IPS DF 19.7 (cell line): Measurements from ENCODE around the gene FBL.

Source experiments
- DNase-seq: peaks from one replicate; pipeline ENCODE4 v3.0.0-alpha.2; 2013; ENCODE audit warnings: low read depth, low spot score

FBL gene

DNA sequence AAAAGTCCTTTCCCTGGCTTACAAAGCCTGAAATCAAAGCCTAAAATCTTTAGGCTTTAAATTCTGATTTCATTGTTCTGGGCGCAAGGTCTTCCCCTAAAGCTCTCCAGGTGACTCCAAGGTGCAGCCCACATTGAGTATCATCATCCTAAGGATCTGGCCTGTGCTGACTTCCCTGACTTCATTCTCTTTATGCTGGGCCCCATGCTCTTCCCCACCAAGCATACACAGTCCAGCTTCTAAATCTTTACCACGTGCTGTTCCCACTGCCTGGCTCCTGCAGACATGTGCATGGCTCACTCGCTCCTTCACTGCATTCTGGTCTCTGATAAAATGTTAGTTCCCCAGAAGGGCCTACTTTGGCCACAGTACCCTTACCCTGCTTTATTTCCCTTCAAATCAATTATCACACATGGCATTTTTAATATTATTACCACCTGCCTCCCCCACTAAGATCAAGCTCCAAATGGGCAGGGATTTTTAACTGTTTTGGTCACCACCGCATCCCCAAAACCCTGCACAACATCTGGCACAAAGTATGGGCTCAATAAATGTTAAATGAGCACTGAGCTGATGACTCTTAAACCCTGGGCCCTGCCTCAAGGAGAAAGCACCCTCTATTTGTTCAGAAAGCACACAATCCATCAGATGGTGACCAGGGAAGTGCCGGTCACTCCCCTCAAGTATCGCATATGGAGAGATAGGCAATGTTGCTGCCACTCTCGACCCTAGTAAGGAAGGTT is 3.3 kb downstream of the FBL start:
- DNase-seq, result no peak

DNA sequence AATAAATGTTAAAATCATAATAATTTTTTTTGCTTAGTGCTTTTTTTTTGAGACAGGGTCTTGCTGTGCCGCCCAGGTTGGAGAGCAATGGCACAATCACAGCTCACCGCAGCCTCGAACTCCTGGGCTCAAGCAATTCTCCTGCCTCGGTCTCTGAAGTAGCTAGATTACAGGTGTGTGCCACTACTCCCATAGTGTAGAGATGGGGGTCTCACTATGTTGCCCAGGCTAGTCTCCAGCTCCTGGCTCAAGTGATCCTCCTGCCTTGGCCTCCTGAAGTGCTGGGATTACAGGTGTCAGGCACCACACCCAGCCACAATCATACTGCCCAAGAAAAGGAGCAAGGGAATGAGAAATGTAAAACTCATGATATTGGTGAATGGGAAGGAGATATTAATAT is 5.1 kb downstream of the FBL start:
- DNase-seq, result no peak

DNA sequence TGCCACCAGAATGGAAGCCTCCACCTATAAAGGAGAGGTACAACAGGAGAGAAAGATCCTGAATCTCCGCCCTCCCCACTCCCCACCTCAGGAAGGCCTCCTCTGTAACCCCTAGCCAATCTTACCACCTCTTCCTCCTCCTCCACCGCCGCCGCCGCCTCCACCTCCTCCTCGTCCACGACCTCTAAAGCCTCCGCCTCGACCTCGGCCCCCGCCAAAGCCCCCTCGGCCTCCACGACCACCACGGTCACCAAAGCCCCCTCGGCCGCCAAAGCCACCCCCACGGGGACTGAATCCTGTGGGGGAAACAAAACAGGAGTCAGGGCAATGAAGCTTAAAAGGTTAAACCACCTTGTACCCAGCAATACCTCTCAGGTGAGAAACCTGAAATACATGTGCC is 5.7 kb downstream of the FBL start:
- DNase-seq, result no peak

DNA sequence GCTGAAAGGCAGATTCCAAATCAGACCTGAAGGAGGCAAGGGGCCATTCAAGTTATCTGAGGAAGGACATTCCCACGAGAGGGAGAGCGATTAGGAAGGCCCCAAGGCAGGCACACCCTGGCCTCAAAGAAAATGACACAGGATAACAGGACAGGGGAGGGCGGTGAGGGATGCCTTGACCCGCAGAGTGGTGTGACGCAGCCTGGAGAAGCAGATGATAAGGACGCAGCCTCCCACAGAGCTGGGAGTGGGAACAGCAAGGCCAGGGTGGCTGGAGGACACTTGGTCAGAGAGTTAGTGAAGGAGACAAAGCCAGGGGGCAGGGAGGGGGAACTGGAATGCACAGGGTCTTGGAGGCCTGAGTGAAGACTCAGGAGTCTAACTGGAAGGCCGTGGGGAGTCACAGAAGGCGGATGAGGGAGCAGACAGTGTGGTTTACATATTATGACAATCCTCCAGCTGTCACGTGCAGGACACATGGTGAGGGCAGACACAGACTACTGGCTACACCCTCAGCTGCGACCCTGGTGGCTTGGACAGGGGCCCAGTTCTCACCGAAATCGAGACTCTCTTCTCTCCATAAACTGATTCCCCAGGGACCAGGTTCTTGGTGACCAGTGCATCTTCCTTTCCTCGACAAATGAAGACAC is 6.4 kb downstream of the FBL start:
- no peak for DNase-seq

DNA sequence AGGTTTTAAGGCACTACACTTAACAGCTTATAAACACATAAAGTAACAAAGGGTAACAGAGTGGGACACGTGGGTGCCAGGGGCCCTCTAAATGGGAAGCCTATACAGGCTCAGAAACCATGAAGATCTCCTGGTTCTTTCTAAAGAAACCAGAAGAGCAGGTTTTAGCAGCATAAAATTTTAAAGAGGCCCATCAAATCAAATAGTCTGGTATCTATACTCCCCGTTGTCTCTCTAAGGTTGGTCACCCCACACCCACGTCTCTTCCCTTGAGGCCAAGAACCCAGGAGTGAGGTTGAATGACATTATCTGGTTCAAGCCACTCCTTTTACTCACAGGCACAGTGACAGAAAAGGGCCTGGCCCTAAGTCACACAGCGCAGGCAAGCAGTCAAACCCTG is 7.6 kb downstream of the FBL start:
- DNase-seq, result no peak

DNA sequence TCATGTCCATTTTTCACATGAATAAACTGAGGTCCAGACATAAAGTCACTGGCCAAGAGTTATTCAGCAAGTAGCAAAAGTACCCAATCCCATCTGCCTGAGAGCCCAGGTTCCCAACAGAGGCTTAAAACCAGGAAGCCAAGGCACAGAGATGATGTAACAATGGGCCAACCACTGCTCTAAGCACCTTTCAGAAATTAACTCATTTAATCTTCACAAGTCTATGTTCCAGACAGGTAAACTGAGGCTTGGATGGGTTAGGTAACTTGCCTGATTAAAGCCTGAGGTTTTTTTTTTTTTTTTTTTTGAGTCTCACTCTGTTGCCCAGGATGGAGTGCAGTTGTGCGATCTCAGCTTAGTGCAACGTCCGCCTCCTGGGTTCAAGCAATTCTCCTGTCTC is 8.2 kb downstream of the FBL start:
- no peak for DNase-seq

DNA sequence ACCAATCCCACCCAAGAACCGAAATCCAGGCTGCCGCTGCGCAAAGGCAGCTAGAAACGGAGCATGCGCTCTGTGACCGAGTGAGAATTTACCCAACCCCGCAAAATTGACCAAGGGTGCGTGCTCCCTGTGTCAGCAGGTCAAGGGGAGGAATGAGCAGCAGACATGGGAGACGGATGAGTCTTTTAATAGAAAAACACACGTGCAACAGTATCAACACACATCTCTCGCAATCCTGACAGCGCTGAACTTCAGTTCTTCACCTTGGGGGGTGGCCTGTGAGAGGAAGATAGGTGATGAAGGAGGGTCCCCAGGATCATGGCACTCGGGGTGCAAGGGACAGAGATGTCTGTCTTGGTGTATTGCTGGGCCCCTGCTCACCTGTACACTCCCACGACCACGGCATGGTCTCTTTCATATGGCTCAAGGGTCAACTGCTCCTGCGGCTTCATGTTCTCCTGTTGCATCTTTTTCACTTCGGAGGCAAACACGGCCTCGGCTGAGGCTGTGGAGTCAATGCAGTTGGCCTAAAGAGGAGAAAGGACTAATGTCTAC is 11.8 kb downstream of the FBL start:
- DNase-seq, result no peak

DNA sequence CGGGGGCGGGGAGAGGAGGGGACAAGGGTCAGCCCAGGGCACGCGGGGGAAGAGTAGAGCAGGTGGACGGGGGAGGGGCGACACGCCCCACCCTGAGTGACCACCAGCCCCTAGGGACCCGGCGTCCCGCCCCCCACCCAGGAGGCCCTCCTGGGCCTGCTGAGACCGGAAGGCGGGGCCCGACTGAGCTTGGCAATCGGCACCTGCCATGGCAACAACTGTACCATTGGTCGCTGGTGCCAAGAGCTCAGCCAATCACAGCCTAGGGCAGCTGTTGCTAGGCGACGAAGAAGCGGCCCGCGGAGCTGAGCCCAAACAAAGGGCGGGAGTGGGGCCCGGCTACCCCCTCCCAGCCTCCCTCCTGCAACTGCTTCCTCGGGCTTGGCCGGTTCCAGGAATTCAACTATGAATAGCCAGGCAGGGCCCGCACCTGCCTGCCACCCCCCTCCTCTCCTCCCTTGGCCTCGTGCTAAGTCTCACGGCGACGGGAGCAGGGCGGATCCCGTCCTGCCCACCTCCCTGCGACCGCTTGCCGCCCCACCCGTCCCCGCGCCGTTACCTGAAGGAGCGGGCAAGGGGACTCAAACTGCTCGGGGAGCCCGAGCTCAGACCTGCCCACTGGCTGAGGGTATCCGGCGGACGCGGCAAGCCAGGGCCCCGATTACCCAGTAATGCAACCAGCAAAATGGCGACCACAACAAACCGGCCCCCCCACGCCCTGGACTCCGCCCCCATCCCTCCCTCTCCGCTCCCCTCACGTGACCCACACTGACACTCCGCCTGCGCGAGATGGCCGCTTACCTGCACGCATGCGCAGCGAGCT is 12.5 kb downstream of the FBL start, which contains the start of gene DYRK1B:
Gene DYRK1B (minus strand): TSS at position 699 of the 823 bp plus-strand sequence. CDS start 2,295 bp downstream, outside the sequence.
- DNase-seq, result peak; percentile 87

DNA sequence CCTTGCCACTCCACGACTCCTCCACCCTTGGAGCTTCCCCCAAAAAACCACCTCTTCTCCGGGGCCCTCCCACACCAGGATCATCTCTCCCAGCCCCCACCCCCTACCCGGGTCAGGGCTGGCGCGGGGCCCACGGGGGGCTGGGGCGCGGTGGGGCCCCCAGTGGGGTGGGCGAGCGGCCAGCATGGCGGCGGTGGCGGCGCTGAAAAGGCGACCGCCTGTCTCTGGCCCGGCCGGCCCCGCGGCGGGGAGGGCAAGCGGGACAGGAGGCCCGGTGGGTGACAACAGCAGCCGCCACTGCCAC is 13.1 kb downstream of the FBL start:
- DNase-seq, result no peak

DNA sequence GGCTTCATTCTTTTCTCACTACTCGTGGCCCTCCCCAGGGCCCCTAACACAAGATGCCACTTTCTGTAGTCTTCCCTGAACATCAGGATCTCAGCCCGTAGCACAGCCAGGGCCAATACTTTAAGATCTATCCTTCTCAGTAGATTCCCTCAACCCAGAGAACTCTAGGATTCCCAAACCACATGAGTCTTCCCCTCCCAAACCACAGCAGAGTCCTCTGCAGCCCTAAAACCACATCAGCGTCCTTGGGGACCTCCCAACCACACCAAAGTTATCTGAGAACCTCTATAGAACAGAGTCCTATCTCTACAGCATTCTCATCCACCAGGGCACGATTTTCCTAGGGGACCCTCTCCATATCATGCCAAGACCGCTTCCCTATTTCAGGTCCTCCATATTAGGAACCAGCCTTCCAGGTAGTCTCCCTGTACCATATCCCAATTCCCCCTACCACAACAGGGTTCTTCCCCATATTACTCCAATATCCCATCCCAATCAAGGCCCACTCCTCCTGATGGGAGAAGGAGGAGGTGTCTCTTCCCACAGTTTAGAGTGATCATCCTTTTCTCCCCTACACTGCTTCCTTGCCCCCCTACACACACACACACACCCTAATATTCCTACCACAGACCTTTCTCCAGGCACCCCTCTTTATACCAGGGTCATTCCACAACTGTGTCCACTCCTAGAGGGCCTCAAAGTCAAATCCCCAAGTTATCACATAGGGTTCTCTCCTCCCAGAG is 13.7 kb downstream of the FBL start:
- no peak for DNase-seq

DNA sequence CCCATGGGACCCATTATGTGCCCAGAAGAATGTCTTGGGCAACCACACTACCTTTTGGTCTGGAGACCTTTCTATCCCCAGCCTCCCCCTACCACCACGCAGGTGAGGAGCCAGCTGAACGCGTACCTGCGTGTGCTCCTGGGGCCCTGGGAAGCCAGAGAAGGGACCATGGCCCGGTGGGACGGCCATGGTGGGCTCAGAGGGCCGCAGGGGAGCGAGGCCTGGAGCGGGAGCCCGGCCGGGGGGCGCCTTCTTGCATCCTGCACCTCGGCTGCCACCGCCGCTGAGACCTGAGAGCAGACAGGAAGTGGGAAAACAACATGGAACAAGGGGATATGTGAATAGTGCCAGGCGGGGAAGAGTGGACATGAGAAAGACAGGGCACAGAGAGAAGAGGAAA is 14.5 kb downstream of the FBL start:
- DNase-seq, result no peak

DNA sequence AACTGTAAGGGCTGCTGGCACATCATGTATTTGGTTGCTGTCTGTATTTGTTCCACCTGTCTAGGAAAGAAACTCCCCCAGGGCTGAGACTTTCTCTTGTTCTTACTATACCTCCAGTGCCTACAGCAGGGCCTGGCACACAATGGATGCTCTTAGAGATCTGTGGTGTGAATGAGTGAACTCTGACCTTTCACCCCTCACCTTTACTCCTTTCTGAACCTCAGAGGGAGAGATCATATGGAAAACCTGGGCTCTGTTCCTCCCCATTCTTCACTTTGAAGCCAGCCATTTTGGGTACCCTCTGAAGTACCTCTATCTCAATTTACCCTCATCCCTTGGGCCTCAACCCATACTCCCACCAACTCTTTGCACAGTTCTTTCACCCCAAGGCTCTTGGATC is 15.3 kb downstream of the FBL start:
- no peak for DNase-seq

DNA sequence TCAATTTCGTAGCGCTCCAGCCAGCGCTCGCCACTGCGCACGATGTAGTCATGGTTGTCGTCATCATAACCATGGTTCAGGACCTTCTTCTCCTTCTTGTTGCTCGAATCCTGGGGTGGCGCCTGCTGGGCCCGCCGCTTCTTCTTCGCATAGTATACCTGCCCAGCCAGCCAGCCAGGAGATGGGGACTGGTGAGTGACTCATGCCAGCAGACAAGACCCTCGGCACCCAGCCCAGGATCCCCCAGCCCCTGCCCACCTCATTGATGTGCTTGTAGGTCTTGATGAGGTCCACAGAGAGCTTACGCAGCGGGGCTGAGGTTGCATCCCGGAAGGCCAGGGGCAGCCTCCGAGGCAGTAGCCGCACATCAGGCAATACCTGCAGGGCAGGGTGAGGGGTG is 15.8 kb downstream of the FBL start:
- no peak for DNase-seq

DNA sequence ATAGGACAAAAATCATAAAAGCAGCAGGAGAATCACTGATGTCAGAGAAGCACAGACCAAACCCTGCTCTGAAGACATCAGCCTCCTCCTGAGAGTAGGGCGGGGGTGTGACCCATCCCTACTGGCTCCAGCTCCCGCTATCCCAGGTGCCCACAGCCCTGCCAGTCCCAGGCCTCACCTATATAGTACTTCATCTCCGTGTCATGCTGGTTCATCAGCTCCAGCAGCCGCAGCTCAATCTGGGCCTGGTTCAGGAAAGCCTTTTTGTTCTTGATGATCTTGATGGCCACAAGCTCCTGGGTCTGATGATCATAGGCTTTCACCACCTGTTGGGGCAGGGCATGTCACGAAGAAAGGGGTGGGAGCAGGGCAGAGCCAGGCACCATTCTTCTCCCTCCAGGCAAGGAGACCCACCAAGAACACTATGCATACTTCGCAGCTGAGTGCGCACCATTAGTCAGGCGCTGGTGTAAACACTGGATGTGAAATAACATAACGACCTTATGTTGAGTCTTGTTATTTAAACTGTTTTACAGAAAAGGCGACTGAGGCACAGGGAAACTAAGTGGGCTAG is 16.4 kb downstream of the FBL start:
- DNase-seq, result no peak

DNA sequence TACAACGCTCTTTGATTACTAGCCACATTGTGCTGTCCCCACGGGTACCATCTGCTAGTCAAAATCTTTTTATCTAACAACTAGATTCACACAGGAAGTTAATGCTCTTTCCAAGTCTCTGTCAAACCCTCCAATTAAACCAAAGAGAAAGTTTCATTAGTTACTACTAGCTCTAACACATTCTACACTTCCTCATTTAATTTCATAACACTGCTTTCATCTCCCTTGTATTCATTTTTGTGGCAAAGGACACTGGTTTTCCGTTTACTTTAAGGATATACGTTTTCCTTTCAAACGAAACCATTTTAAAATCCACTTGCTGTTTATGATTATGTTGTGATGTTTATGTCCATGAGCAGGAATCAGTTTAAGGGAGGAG is 17.5 kb downstream of the FBL start:
- DNase-seq, result no peak

DNA sequence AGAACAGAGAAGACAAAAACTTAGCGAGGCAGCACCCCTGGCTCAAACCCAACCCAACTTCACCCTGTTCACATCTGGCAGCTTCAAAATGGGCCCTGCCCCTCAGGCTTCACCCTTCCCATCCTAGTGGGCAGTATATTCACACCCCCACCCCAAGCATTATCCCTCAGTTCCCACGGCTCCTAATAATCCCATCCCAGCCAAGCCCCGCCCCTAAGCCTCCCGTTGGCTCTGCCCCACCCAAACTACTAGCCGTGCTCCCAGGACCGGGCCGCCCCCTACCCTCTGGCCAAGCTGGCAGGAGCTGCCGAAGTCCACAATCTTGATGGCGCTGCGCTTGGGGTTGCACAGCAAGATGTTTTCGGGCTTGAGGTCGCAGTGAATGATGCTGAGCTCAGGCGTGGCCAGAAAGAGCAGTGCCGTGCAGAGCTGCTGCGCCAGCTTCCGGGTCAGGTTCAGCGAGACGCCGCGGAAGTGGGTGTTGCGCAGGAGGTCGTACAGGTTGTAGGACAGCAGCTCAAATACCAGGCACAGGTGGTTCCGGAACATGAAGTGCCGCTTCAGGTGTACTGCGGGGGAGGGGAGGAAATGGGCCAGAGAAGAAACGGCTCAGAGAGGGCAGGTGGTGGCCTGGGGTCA is 18.0 kb downstream of the FBL start:
- DNase-seq, result no peak

DNA sequence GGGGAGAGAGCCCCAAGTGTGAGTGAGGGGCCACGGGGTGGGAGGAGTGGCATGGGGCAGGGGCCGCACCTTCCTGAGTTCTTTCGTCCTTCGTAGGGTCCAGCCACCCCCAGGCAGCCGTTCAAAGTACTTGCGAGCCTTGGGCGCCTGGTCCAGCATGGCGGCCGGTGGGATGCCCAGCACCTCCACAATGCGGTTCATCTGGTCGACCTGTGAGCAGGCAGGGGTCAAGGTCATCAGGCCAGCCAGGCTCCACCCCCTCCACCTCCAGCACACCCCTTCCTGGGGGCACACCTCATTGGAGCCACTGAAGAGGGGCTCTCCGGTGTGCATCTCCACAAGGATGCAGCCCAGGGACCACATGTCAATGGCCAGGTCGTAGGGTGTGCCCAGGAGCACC is 19.0 kb downstream of the FBL start:
- no peak for DNase-seq

DNA sequence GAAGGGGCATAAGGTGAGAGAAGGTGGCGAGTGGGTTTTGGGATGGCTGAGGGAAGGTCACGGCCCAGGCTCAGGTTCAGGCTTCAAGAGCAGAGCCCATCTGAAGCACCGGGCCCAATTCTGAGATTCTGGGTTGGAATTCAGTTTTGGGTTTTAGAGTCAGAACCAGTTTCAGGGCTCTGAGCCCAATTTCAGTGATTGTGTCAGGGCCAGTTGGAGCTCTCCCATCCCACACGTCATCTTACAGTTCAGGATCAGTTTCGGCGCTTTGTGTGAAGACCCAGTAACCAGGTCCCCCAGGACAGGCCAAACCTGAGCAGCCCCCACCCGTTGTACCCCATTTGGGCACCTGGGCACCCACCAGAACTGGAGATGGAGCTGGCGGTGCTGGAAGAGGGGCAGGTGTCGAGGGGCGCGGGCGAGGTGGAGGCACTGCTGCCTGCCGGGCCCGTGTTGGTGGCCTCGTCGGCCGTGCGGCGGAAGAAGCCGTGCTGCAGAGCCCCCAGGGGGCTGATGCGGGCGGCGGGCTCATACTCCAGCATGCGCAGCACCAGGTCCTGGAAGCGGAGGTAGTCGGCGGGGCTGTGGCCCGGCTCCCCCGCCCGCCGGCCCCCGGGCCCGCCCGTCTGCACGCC is 19.8 kb downstream of the FBL start:
- DNase-seq, result no peak

DNA sequence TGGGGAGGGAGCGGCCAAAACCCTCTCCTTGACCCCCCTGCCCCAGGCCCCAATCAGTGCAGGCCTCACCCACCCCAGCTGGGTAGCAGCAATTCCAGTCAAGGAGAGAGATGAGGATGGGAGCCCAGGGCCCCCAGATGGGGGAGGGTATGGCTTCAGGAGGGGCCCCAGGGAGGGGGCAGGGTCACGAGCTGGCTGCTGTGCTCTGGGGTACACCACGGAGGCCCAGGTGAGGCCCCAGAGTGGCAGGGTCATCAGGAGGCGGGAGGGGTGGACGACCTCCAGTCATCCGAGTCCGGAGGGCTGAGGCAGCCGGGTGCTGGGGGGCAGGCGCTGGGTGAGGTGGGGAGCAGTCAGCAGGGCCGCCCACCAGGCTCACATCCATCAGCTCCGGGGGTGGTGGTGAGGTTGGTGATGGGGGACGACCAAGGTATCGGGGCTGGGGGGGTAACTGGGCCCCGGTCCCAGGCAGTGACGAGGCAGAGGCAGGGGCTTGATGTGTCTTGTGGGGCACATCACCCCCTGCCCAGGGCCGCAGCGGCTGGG is 20.6 kb downstream of the FBL start:
- no peak for DNase-seq

DNA sequence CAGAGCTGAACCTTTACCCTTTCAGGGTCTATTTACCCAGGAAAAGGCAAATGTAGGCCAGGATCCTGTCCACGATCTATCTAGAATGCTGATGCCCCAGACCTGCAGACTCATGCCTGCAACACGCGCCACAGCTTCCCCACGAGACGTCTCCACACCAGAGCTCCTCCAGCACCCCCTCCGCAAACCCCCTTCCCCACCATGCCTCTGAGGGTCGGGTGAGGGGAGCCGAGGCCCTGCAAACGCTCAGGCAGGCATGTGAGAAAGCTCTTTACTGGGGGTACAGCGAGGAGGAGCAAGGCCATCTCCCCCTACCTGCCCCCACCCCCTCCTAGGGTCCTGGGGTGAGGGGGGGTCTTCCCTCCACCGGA is 21.1 kb downstream of the FBL start:
- no peak for DNase-seq
